GM18519 (cell line): Measurements from ENCODE around the gene FMNL2.

Source experiments
- ATAC-seq: cut with Tn5 transposase; IDR thresholded peaks from one replicate; pipeline ENCODE4 v1.9.1; 2021; ENCODE audit warnings: mild to moderate bottlenecking, moderate library complexity; ENCODE audit not compliant: unreplicated experiment, low FRiP score

Gene FMNL2

DNA sequence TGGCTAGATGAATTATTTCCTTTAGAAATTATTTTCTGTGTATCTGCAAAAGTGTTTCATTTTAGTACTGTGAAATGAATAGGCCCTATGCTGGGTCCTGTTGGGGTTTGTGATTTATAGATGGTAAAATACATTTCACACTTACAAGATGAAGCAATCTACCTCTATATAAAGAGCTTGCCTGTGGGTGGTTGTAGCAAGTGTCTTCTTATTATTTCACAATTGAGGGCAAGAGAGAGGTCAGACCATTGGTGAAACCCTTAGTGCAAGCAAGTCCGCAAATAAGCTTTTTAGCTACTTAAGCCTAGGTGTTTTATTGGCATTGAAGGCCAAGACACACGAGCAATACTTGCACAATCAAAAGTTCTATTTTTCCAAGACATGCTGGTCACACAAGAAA is 153.1 kb downstream of the FMNL2 start:
- no peak for ATAC-seq

DNA sequence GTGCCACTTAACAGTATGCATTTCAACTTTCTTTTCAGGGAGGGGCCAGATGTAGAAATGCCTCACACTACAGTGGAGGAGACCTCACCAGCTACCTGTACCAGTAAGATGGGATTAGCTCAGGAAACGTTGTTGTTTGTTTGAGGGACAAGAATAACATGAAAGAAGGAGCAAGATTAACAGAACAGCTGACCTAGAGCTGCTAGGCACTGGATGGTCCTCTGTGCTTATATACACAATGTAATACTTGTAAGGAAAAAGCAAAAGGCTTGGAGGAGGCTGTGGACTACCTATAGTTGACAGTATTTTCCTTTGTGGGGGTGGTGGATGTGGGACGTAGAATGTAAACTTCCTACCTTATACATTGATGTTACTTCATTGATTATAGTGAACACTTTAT is 154.4 kb downstream of the FMNL2 start:
- ATAC-seq: no peak

DNA sequence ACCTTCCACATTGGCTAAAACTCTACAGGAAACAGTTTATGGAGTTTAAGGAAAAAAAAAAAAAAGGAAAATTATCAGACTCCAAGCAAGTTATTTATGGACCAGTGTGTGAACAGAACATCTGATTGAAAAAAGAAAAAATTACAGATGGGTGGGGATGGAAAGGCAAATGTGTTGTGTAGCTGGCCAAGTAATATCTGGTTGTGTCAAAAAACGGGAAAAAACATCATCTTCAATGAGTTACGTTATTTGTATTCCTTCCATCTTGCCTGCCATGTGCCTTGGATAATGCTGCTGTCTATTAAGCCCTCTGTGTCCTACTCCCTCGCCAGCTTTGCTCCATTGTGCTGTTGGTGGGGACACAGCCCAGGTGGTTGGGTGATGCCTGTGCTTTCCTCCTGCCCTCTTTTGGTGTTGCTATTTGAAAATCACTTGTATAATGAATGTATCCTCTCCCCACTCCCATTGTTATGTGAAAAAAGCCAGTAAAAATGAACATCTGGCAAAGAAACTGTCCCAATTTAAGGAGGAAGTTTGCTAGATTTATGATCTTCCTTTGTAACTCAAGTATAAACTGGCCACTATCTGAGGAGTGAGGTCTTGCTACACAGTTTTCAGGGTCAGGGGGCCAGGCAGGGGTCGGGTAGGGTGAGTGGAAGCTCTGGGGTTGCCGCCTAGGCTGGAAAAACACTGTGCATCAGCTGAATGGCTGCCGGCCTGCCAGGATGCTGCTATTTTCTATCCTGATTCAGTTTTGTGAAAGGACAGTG is 155.9 kb downstream of the FMNL2 start:
- no peak for ATAC-seq

DNA sequence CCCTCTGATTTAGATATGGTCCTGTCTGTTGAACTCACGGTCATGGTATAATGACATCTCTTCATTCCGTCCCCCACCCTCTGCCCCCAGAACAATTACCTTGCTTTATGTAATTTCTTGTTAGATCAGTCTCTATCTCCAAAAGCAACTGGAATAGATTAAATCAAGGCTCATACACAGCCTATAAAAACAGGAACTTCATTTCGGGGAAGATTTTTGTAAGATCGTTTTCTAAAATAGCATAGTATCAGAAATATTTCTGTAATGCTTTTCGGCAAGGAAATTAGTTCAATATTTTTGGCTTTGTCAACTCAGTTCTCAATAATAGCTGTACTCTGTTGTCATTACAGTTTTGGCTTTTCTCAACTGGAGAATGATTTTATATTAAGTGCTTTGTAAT is 157.2 kb downstream of the FMNL2 start:
- ATAC-seq: no peak

DNA sequence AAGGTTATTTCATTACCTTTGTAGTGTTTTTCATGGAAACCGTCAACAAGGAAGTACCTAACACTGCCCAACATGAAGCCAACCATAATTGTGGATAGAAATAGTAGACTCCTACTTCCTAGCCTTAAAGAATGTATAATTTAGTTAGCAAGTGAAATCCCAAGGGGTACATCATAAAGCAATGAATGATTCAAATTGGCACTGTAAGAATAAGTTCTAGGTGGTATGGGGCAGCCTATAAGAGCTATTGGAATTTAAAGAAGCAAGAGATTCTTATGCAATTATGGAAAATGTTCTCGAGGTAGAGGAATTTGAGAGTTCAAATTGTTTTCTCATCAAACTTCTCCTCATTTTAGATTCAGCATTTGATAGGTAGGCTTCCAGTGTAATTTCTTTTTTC is 157.9 kb downstream of the FMNL2 start:
- no peak for ATAC-seq

DNA sequence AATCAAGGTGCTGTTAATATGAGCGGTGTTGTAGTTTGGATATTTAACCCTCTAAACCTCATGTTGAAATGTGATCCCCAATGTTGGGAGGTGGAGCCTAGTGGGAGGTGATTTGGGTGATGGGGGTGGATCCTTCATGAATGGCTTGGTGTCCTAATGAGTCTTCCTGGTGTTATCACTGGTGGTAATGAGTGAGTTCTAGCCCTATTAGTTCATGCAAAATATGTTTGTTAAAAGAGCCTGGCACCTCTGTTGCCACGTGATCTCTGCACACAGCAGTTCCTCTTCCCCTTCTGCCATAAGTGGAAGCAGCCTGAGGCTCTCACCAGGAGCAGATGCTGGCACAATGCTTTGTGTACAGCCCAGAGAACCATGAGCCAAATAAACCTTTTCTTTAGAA is 158.4 kb downstream of the FMNL2 start:
- no peak for ATAC-seq

DNA sequence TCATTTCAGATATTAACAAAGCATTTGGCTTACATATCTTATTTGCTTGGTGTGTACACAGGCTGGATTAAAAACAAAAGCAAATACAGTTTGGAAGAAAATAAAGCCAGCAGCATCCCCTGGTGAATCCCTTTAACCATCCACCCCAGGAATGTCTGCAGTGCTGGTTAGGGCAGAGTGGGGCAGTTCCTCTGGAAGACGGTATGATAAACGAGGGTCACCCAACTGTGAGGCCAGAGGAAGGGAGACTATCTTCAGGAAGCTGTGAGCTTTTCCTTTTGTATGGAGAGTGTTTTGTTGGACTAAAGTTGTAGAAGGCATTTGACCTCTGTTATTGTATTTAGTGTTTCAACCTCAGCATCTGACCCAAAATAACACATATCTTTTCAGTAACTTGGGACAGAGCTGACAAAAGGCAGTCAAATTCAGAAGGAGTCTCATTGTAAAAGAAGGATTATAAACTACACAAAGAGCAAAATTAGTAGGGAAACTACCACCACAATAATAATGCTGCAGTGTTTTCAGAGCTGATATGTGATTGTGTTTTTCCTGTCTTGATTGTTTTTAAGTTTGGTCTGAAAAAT is 159.1 kb downstream of the FMNL2 start:
- no peak for ATAC-seq

DNA sequence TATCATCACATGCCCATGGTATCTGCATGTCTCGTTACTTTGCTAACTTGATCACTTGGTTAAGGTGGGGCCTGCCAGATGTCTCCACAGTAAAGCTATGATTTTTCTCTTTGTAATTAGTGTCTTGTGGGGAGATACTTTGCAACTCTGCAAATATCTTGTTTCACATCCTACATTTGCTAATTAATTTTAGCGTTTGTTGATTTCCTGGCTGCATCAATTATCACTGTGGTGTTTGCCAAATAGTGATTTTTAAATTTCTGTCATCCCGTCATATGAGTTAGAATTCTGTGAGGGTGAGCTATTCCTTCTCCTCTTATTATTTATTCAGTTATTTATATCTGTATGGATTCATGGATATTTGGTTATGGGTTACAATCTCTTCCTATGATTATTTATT is 161.4 kb downstream of the FMNL2 start:
- no peak for ATAC-seq

DNA sequence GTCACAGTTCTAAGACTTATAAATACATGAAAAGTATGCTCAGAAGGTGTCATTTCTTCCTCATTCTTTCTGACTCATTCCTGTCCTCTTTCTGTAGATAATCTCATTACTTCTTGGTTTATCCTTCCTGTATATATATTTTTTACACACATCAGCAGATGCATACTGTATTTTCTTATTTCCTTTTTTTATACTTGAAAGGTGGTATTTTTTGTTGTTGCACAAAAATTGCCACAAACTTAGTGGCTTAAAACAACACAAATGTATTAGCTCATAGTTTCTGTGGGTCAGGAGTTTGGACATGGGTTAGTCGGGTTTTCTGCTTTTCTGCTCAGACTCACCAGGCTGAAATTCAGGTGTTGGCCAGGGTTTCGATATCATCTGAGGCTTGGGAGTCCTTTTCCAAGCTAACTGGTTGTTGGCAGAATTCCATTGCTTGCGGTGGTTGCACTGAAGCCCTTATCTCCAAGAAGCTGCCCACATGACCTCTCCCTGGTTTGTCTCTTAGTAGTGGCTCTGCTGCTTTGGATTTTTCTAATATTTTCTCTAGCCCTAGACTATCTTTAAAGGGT is 162.6 kb downstream of the FMNL2 start:
- ATAC-seq: peak; percentile 72

DNA sequence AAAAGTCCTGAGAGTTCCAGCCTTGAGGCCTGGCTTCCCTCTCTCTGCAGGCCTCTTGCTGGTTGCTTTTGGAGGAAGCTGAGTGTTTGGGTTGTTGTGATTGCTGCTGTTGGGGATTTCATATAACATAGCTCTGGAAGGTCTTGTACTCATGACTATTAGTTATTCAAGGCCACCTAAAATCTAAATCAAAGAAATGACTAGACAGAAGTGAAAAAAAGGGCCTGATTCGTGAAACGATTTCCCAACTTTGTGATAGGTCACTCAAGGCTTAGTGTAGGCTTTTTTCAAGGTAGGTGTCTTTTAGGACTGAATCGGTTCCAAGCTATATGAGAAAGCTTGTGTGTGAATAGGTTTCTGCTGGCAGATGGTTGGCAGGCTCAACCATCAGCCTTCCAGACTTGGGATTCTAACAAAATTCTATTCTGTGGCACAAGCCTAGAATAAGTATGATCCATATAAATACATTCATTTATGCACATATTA is 164.4 kb downstream of the FMNL2 start:
- no peak for ATAC-seq

DNA sequence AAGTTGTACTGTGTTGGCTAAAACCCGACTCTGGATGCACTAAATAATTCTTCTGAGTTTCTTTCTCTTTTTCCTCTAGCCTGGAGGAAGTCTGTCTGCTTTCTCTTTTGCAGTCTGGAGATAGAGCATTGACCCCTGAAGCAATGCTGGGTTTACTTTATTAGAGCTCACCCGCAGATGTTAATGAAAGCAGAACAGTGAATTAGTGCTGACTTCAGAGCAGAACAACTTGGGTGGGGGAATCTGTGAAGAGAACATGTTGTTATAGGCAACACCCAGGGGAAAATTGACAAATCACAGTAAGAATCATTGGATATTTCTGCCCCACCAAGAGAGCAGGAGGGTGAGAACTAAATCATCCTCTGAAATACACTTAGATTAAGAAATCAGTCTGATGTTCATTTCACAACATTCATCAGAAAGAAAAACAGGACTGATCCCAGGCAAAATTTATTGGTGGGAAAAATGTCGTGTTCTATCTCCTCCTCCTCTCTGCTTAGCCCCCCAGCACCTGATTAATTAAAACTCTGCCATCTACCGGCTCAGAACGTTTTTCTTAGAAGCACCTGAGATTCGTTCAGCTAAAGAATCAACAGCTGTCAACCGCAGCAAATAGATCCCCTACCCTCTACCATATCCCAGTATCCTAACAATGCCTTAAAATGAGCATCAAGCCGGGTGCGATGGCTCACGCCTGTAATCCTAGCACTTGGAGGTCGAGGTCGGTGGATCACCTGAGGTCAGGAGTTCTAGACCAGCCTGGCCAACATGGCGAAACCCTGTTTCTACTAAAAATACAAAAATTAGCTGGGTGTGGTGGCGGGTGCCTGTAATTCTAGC is 165.1 kb downstream of the FMNL2 start:
- peak; percentile 39 for ATAC-seq

DNA sequence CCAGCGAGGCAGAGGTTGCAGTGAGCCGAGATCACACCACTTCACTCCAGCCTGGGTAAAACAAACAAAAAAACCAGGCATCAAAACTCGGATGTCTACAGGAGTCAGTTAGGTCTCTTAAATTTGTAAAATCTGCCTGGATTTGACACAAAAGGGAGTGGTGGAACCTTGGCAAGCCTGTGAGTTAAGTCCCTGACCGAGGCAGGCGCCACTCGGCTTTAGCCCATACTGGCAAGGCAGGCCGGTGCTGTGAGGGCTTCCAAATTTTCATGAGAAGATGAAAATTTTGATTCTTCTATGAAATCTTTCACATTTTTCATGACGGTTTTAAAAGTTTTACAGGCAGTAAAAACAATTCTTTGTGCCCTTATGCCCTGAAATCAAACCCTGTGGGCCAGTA is 165.8 kb downstream of the FMNL2 start:
- ATAC-seq: no peak

DNA sequence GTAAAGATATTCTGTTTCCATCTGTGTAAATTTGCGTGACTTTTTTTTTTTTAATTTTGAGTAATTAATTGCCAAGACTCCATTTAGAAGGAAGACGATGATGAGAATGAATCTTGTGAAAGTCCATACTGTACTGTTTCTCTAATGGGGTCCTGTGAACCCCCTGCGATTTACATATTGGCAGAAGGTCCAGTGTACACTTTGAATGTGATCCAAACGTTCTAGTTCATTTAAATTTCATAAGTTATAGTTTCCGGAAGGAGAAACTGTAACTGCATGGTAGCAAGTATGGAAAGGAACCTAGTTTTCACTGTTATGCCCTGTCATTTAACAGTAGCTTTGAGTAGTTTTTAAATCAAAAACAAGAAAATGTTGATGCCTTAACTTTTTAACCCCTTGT is 166.7 kb downstream of the FMNL2 start:
- no peak for ATAC-seq

DNA sequence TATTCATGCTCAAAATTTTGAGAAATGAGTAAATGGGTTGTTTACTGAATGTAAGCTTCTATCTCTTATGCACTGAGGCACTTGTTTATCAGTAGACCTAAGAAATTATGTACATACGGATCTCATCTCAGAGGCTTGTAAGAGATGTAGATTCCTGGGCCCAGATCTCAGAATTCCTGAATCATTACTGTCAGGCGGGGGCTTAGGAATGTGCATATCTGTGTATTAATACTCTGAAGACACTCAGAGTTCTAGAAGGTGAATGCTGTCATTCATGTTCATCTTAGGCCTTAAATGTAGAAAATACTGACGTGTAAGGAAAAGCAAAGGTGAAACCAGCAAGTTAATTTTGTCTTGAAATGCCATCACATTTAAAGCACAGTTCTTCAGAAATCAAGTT is 169.6 kb downstream of the FMNL2 start:
- ATAC-seq: no peak

DNA sequence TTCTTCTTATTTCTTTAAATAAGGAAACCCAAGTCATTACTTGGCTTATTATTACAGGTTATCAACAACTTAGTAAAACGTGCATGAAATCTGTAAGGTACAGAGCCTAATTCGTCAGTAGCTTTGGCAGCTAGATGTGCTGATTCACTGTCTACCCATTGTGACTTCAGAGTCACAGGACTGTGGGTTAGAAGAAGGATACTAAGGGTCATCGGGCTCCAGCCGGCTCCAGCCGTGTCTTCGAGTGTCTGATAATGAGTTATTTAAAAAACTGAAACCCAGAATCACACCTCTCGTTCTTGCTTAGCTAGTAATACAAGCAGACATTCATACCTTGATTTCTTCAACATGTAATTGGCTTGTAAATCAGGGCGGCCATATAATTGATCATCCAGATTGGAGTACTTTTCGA is 170.5 kb downstream of the FMNL2 start:
- ATAC-seq: no peak

DNA sequence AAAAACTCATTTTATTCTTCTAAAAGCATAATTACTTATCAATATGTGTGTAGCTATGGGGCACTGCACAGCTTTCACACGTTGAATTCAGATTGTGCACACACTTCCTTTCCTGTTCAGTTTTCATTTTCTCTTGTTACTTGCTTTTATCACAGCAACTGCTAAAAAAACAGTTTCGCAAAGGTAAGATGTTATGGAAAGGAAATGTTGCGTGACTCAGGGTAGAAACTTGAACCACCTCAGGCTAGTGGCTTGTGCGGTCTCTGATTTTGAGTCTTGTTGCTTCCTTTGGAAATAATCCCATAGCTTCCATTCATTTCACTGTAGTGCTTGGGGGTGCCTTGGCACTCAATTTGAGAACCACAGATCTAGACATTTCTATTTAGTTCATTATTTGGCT is 171.9 kb downstream of the FMNL2 start:
- peak; percentile 45 for ATAC-seq

DNA sequence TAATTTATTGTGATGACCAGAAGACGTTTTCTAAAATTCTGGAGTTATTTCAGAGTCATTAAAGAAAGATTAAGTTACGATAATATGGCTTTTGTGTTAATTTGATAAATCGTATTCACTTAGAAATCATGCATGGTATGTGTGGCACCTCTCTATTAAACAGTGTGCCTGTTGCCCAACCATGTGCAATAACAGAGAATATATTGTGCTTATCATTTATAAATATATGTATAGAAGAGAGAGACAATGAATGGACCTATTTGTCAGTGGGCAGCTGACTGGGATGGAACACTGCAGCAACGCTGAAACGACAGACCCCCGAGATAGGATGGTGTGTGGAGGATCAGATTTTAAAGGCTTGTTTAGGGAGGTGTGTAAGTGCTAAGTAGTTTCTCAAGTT is 172.9 kb downstream of the FMNL2 start:
- no peak for ATAC-seq

DNA sequence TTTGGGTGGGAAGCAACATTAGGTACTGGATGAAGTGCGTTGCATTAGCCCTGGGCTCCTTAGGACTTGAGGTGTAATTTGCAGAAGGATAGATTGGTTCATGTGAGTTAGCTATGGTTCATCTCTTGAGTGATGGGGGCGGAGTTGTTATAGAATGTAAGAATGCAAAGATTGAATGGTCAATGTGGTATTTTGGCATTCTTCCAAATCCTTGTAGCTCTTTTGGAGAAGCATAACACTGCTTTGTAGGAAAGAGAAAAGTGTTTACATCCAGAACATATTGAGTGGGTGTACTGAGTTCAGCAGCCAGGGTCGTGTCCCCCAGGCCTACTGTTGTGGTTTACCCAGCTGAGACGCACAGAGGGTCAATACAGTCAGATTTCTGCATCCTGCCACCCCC is 173.5 kb downstream of the FMNL2 start:
- ATAC-seq: no peak

DNA sequence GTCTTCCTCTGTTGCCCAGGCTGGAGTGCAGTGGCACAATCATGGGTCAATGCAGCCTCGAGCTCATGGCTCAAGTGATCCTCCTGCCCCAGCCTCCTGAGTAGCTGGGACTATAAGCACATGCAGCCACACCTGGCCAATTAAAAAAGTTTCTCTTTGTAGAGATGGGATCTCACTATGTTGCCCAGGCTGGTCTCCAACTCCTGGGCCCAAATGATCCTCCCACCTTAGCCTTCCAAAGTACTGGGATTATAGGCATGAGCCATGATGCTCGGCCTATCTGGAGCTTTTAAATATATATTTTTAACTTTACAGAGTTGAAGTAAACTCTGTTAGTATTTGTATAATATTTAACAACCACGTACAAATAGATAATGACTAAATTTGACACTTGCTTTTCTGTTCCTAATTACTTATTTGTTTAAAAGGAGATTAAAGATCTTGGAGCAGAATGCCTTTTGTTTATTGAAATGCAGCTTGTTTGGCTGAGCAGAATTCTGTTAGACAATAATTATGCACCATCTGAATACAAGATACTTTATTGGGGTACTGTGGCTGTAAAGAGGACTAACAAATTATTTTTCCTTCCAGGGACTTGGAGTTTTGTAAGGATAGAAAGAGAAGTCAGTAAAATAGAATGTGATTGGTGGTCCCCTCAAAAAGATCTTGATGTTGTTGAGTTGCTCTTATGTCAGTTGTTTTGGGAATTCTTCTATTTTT is 175.0 kb downstream of the FMNL2 start:
- ATAC-seq: no peak

DNA sequence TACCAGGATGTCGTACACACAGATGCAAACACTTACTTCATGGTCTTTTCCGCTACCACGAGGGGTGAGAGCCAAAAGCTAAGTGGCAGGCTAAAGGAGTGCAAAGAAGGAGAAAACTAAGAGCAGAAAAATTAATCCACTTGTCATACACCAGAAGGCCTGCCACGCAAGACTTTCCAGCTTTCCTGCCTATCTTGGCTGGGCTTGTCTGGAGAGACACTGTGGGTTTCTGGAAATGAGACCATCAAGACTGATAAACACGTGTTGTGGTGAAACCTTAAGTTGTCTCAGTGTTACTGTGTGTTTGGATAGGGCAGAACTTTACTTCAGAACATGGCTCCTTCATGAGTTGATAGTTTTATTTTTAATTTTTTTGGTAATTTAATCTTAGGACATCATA is 175.6 kb downstream of the FMNL2 start:
- no peak for ATAC-seq
